ENCODE results near the gene CFAP57.

DNA sequence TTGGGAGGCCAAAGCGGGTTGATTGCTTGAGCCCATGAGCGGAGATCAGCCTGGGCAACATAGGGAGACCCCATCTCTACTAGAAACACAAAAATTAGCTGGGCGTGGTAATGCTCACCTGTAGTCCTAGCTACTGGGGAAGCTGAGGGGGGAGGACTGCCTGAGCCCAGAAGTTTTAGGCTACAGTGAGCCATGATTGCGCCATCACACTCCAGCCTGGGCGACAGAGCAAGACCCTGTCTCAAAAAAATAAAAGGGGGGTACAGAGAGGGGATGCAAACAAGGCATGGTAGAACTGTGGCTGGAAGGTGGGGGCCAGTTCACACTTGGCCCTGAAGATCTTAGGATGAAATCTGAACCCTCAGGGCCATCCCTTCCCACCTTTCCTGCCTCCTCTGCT lies 114.4 kb downstream of the CFAP57 start:
- TF ChIP-seq, protein P1, sequence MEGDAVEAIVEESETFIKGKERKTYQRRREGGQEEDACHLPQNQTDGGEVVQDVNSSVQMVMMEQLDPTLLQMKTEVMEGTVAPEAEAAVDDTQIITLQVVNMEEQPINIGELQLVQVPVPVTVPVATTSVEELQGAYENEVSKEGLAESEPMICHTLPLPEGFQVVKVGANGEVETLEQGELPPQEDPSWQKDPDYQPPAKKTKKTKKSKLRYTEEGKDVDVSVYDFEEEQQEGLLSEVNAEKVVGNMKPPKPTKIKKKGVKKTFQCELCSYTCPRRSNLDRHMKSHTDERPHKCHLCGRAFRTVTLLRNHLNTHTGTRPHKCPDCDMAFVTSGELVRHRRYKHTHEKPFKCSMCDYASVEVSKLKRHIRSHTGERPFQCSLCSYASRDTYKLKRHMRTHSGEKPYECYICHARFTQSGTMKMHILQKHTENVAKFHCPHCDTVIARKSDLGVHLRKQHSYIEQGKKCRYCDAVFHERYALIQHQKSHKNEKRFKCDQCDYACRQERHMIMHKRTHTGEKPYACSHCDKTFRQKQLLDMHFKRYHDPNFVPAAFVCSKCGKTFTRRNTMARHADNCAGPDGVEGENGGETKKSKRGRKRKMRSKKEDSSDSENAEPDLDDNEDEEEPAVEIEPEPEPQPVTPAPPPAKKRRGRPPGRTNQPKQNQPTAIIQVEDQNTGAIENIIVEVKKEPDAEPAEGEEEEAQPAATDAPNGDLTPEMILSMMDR (IDR thresholded peaks at IDR 0.05): no peak
- no peak for TF ChIP-seq POLR2A (IDR thresholded peaks at IDR 0.05)
- TF ChIP-seq EP300 (IDR thresholded peaks at IDR 0.05): no peak

All from ovary (tissue), 3 donors.